Measurements from ENCODE around the gene HES5.

HES5 gene

GRCh38 chr1:2506901-2507565 lies 23.0 kb downstream of the HES5 start:
- WGBS, 2 experiments, result 77% methylated on average over 15 of the region's 15 CpGs
- Histone ChIP-seq H3K9me3 (ENCODE audit: control insufficient read depth, low read length) (no peaks in the 10 kb centered on the region), H3K4me3 (ENCODE audit: insufficient read depth, low read depth, low read length) (no peak overlapping the region), H3K4me1 (ENCODE audit: control insufficient read depth, insufficient read depth, low read length) (peaks cover 12% of the 10 kb centered on the region), H3K27me3 (ENCODE audit: control insufficient read depth, insufficient read depth, low read length, poor library complexity, severe bottlenecking) (no peaks in the 10 kb centered on the region), H3K36me3 (ENCODE audit: control insufficient read depth, insufficient read depth, low read length) (peaks cover 25% of the 10 kb centered on the region), H3K27ac (ENCODE audit: insufficient read depth, low read depth, low read length, poor library complexity, severe bottlenecking) (peak overlapping the region; percentile 11)

DNA sequence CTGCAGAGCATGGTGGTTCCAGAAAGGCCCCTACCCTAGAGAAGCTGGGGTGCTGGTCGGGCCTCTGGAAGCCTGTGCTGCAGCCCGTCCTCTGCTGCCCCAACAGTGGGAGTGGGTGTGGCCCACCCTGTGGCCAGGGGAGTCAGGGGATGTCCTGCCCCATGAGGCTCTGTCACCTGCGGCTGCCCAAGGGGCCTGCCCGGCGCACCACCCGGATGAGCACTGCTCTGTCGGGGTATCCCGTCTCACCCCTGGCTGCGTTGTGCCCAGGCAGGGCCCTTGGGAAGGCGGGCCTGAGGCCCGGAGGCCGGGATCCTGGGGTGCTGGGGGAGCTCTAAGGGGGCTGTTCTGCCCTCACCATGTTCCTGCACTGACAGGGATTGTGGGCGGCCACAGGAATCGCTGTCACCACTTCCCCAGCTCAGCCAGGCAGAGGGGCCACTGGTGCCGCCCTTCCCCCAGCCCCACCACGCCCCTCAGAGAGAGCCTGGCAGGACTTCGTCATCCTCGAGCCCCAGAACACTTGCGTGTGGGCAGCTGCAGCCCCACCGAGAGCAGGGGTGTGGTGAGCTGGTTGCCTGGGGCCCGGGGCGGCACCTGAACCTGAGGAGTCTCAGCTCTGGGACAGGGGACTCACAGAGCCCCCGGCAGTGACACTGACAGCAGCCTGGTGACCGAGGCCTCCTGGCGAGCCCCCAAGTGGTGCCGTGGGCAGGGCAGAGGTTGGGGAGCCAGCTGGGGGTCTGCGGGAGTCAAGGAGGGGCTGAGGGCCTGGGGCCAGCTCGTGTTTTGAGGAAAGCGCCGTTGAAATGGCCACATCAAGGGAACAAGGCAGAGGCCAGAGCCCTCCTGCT lies 23.8 kb downstream of the HES5 start:
- 87 to 88% methylated on average over 30 of the region's 30 CpGs for WGBS, 2 experiments
- Histone ChIP-seq H3K9me3 (ENCODE audit: control insufficient read depth, low read length) (no peaks in the 10 kb centered on the region), H3K27me3 (ENCODE audit: control insufficient read depth, insufficient read depth, low read length, poor library complexity, severe bottlenecking) (no peaks in the 10 kb centered on the region), H3K27ac (ENCODE audit: insufficient read depth, low read depth, low read length, poor library complexity, severe bottlenecking) (peak overlapping the region; percentile 11), H3K4me3 (ENCODE audit: insufficient read depth, low read depth, low read length) (no peak overlapping the region), H3K4me1 (ENCODE audit: control insufficient read depth, insufficient read depth, low read length) (peaks cover 16% of the 10 kb centered on the region), H3K36me3 (ENCODE audit: control insufficient read depth, insufficient read depth, low read length) (peaks cover 22% of the 10 kb centered on the region)

GRCh38 chr1:2505461-2505994 lies 24.5 kb downstream of the HES5 start:
- Histone ChIP-seq H3K4me3 (ENCODE audit: insufficient read depth, low read depth, low read length) (no peak overlapping the region), H3K27me3 (ENCODE audit: control insufficient read depth, insufficient read depth, low read length, poor library complexity, severe bottlenecking) (no peaks in the 10 kb centered on the region), H3K36me3 (ENCODE audit: control insufficient read depth, insufficient read depth, low read length) (peaks cover 15% of the 10 kb centered on the region), H3K4me1 (ENCODE audit: control insufficient read depth, insufficient read depth, low read length) (peaks cover 16% of the 10 kb centered on the region), H3K9me3 (ENCODE audit: control insufficient read depth, low read length) (no peaks in the 10 kb centered on the region), H3K27ac (ENCODE audit: insufficient read depth, low read depth, low read length, poor library complexity, severe bottlenecking) (no peak overlapping the region)
- WGBS, 2 experiments, result 89 to 92% methylated on average over 21 of the region's 21 CpGs

- WGBS, 2 experiments, result 87 to 90% methylated on average over 22 of the region's 22 CpGs
- Histone ChIP-seq H3K27ac (ENCODE audit: insufficient read depth, low read depth, low read length, poor library complexity, severe bottlenecking) (no peak overlapping the region), H3K9me3 (ENCODE audit: control insufficient read depth, low read length) (no peaks in the 10 kb centered on the region), H3K27me3 (ENCODE audit: control insufficient read depth, insufficient read depth, low read length, poor library complexity, severe bottlenecking) (no peaks in the 10 kb centered on the region), H3K36me3 (ENCODE audit: control insufficient read depth, insufficient read depth, low read length) (peaks cover 9% of the 10 kb centered on the region), H3K4me3 (ENCODE audit: insufficient read depth, low read depth, low read length) (no peak overlapping the region), H3K4me1 (ENCODE audit: control insufficient read depth, insufficient read depth, low read length) (peaks cover 16% of the 10 kb centered on the region)
Measured at GRCh38 chr1:2504949-2505272, 25.2 kb downstream of the HES5 start.

- Histone ChIP-seq H3K27ac (ENCODE audit: insufficient read depth, low read depth, low read length, poor library complexity, severe bottlenecking) (no peak overlapping the region), H3K9me3 (ENCODE audit: control insufficient read depth, low read length) (no peaks in the 10 kb centered on the region), H3K4me3 (ENCODE audit: insufficient read depth, low read depth, low read length) (no peak overlapping the region), H3K27me3 (ENCODE audit: control insufficient read depth, insufficient read depth, low read length, poor library complexity, severe bottlenecking) (no peaks in the 10 kb centered on the region), H3K36me3 (ENCODE audit: control insufficient read depth, insufficient read depth, low read length) (peaks cover 5% of the 10 kb centered on the region), H3K4me1 (ENCODE audit: control insufficient read depth, insufficient read depth, low read length) (peaks cover 16% of the 10 kb centered on the region)
- 93 to 94% methylated on average over 36 of the region's 36 CpGs for WGBS, 2 experiments
Measured at GRCh38 chr1:2504225-2504948, 25.7 kb downstream of the HES5 start.

DNA sequence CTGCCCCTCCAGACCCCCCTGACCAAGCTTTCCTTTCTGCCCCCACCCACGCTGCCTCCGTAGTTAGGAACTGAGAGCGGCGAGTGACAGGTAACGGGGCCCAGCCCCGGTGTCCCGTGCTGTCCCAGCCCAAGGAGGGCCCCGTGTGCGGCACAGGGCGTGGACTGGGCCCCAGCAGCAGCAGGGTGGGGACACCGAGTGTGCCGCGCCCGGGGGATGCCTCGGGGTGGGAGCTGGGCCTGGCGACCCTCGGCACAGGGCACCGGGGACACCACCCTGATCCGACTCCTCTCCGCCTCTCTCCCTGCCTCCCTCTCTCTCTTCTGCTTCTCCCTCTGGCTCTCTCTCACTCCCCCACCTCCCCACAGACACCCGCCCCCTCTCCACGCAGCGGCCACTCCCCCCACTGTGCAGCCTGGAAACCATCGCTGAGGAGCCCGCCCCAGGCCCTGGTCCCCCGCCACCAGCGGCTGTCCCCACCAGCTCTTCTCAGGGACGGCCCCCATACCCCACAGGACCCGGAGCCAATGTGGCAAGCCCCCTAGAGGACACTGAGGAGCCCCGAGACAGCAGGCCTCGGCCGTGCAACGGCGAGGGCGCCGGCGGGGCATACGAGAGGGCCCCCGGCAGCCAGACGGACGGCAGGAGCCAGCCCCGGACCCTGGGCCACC lies 26.4 kb downstream of the HES5 start:
- Histone ChIP-seq H3K9me3 (ENCODE audit: control insufficient read depth, low read length) (no peaks in the 10 kb centered on the region), H3K27me3 (ENCODE audit: control insufficient read depth, insufficient read depth, low read length, poor library complexity, severe bottlenecking) (no peaks in the 10 kb centered on the region), H3K27ac (ENCODE audit: insufficient read depth, low read depth, low read length, poor library complexity, severe bottlenecking) (no peak overlapping the region), H3K4me1 (ENCODE audit: control insufficient read depth, insufficient read depth, low read length) (peaks cover 16% of the 10 kb centered on the region), H3K4me3 (ENCODE audit: insufficient read depth, low read depth, low read length) (no peak overlapping the region), H3K36me3 (ENCODE audit: control insufficient read depth, insufficient read depth, low read length) (no peaks in the 10 kb centered on the region)
- 82 to 83% methylated on average over 40 to 42 of the region's 42 CpGs for WGBS, 2 experiments

DNA sequence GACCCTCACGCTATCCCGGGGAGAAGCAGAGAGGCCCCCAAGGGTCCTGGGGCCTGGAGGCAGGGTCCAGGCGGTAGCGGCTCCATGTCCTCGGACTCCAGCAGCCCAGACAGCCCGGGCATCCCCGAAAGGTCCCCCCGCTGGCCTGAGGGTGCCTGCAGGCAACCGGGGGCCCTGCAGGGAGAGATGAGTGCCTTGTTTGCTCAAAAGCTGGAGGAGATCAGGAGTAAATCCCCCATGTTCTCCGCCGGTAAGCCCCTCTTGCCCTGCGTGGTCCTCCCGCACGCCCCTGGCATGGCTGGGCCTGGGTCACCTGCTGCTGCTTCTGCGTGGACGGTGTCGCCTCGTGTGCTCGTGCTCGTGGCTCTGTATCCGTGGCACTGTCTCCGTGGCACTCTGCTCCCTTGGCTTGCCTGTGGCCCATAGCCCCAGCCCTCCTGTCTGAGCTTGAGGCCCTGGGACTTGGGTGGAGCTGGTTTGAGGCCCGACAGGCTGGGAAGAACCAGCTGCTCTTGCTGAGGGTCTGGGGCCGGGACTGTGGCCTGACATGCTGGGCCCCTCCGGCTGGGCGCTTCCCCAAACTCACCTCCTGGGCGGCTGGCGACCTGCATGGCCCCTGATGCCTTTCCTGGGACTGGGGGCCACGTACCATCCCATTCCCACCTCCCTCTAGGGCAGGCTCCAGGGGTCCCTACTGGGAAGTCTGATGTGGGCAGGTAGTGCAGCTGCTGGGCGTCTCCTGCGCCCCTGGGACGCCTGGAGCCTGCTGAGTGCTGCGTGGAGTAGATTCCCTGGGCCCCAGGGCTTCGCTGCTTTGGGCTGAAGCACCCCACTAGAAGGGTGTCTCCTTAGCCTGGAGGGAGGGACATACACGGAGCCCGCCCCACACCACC lies 27.2 kb downstream of the HES5 start:
- 91 to 92% methylated on average over 36 of the region's 36 CpGs for WGBS, 2 experiments
- H3K36me3 ChIP-seq (ENCODE audit: control insufficient read depth, insufficient read depth, low read length), result no peaks in the 10 kb centered on the region
- H3K9me3 ChIP-seq (ENCODE audit: control insufficient read depth, low read length), result no peaks in the 10 kb centered on the region
- no peaks in the 10 kb centered on the region for H3K27me3 ChIP-seq (ENCODE audit: control insufficient read depth, insufficient read depth, low read length, poor library complexity, severe bottlenecking)
- no peak overlapping the region for H3K4me3 ChIP-seq (ENCODE audit: insufficient read depth, low read depth, low read length)
- H3K4me1 ChIP-seq (ENCODE audit: control insufficient read depth, insufficient read depth, low read length), result peaks cover 16% of the 10 kb centered on the region
- no peak overlapping the region for H3K27ac ChIP-seq (ENCODE audit: insufficient read depth, low read depth, low read length, poor library complexity, severe bottlenecking)

- Histone ChIP-seq H3K4me3 (ENCODE audit: insufficient read depth, low read depth, low read length) (no peak overlapping the region), H3K27me3 (ENCODE audit: control insufficient read depth, insufficient read depth, low read length, poor library complexity, severe bottlenecking) (no peaks in the 10 kb centered on the region), H3K36me3 (ENCODE audit: control insufficient read depth, insufficient read depth, low read length) (no peaks in the 10 kb centered on the region), H3K4me1 (ENCODE audit: control insufficient read depth, insufficient read depth, low read length) (peaks cover 16% of the 10 kb centered on the region), H3K9me3 (ENCODE audit: control insufficient read depth, low read length) (no peaks in the 10 kb centered on the region), H3K27ac (ENCODE audit: insufficient read depth, low read depth, low read length, poor library complexity, severe bottlenecking) (no peak overlapping the region)
- WGBS, 2 experiments, result 93% methylated on average over 34 of the region's 34 CpGs
Measured at GRCh38 chr1:2502210-2502609, 27.9 kb downstream of the HES5 start.

DNA sequence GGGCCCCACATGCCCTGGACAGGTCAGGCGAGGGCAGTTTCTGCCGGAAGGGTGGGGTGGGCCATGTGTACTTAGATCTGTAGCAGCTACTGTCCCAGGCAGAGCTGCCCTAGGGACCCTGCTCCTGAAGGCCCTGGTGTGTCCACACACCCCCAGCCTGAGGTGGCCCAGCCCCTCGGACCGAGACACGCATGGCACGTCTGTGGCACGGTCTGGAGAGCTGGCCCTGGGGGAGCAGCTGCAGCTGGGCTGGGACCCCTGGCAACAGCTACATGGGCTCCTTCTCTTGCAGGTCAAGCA lies 28.3 kb downstream of the HES5 start:
- Histone ChIP-seq H3K36me3 (ENCODE audit: control insufficient read depth, insufficient read depth, low read length) (no peaks in the 10 kb centered on the region), H3K4me3 (ENCODE audit: insufficient read depth, low read depth, low read length) (no peak overlapping the region), H3K9me3 (ENCODE audit: control insufficient read depth, low read length) (no peaks in the 10 kb centered on the region), H3K4me1 (ENCODE audit: control insufficient read depth, insufficient read depth, low read length) (peaks cover 16% of the 10 kb centered on the region), H3K27ac (ENCODE audit: insufficient read depth, low read depth, low read length, poor library complexity, severe bottlenecking) (no peak overlapping the region), H3K27me3 (ENCODE audit: control insufficient read depth, insufficient read depth, low read length, poor library complexity, severe bottlenecking) (no peaks in the 10 kb centered on the region)
- 95% methylated on average over 7 of the region's 7 CpGs for WGBS, 2 experiments
